ENCODE measurements around the gene EMP2.

EMP2 gene

GRCh38 chr16:10558746-10559641 lies 21.4 kb downstream of the EMP2 start:
- no peak overlapping the region for H3K4me3 ChIP-seq (replicated peaks; ENCODE audit: low read depth, low read length)
- peak; percentile 43 for DNase-seq (ENCODE audit: low read depth)
- no peak for TF ChIP-seq CTCF (IDR thresholded peaks at IDR 0.05; ENCODE audit: low read length, missing control alignments)

- no peak for TF ChIP-seq CTCF (IDR thresholded peaks at IDR 0.05; ENCODE audit: low read length, missing control alignments)
- no peak overlapping the region for H3K4me3 ChIP-seq (replicated peaks; ENCODE audit: low read depth, low read length)
- no peak for DNase-seq (ENCODE audit: low read depth)
Measured at GRCh38 chr16:10558305-10558704, 22.1 kb downstream of the EMP2 start.

- no peak for DNase-seq (ENCODE audit: low read depth)
- H3K4me3 ChIP-seq (replicated peaks; ENCODE audit: low read depth, low read length), result no peak overlapping the region
- no peak for TF ChIP-seq CTCF (IDR thresholded peaks at IDR 0.05; ENCODE audit: low read length, missing control alignments)
Measured at GRCh38 chr16:10557750-10558149, 22.6 kb downstream of the EMP2 start.

- no peak overlapping the region for H3K4me3 ChIP-seq (replicated peaks; ENCODE audit: low read depth, low read length)
- DNase-seq (ENCODE audit: low read depth), result no peak
- no peak for TF ChIP-seq CTCF (IDR thresholded peaks at IDR 0.05; ENCODE audit: low read length, missing control alignments)
Measured at GRCh38 chr16:10556236-10556635, 24.2 kb downstream of the EMP2 start.

- no peak for DNase-seq (ENCODE audit: low read depth)
- H3K4me3 ChIP-seq (replicated peaks; ENCODE audit: low read depth, low read length), result no peak overlapping the region
- TF ChIP-seq CTCF (IDR thresholded peaks at IDR 0.05; ENCODE audit: low read length, missing control alignments), result no peak
Measured at GRCh38 chr16:10554569-10554968, 25.8 kb downstream of the EMP2 start.

GRCh38 chr16:10552998-10553491 lies 27.4 kb downstream of the EMP2 start:
- no peak for DNase-seq (ENCODE audit: low read depth)
- no peak overlapping the region for H3K4me3 ChIP-seq (replicated peaks; ENCODE audit: low read depth, low read length)
- no peak for TF ChIP-seq CTCF (IDR thresholded peaks at IDR 0.05; ENCODE audit: low read length, missing control alignments)
